Measurements from ENCODE around the gene FTCD. TPM values are rescaled to one million over a fixed set of nuclear protein-coding genes. Genes with fewer than 3 reads are reported as not detected.
A peak's percentile ranks its signal among the peaks of the same experiment; 100 is the strongest.
"Not testable (repeated sequence)": the region's sequence is repeated elsewhere in the genome, so short reads cannot be mapped to it uniquely, and the experiment has no call there.

Gene FTCD
- total RNA-seq, 6 experiments from 2014 or later = 141 to 668 (median 417) TPM

- TF ChIP-seq POLR2A (IDR thresholded peaks at IDR 0.05) (no peak), CTCF (IDR thresholded peaks at IDR 0.05) (no peak)
- Histone ChIP-seq H3K27me3 (no peaks in the 10 kb centered on the region), H3K4me3 (no peak overlapping the region), H3K9me3 (no peaks in the 10 kb centered on the region), H3K4me1 (no peaks in the 10 kb centered on the region), H3K27ac (no peak overlapping the region), H3K36me3 (peaks cover 0 to 78% (median 33%) of the 10 kb centered on the region in 4 donors)
- DNase-seq = peak; percentile 14 to 54 (median 42)
- intact Hi-C loops (cut with DNase I) = no loop called here
- ATAC-seq = no peak
- WGBS (ENCODE audit: insufficient coverage, low coverage, low lambda C conversion rate, missing lambda C conversion rate) = 79% methylated on average over 11 of the region's 21 CpGs
Measured at GRCh38 chr21:46142582-46143473, 12.6 kb downstream of the FTCD start.

GRCh38 chr21:46141767-46142581, 13.4 kb downstream of the FTCD start:
- Histone ChIP-seq H3K36me3 (peaks cover 0 to 76% (median 32%) of the 10 kb centered on the region in 4 donors), H3K9me3 (no peaks in the 10 kb centered on the region), H3K4me3 (no peak overlapping the region), H3K27ac (no peak overlapping the region), H3K27me3 (no peaks in the 10 kb centered on the region), H3K4me1 (no peaks in the 10 kb centered on the region)
- ATAC-seq (no peak), DNase-seq (peak; percentile 23 to 56 (median 48))
- WGBS (ENCODE audit: insufficient coverage, low coverage, low lambda C conversion rate, missing lambda C conversion rate) = 91% methylated on average over 11 of the region's 45 CpGs
- intact Hi-C loops (cut with DNase I) = no loop called here
- TF ChIP-seq CTCF (IDR thresholded peaks at IDR 0.05) = no peak

GRCh38 chr21:46140352-46141003, 14.9 kb downstream of the FTCD start:
- WGBS (ENCODE audit: insufficient coverage, low coverage, low lambda C conversion rate, missing lambda C conversion rate) = 74% methylated on average over 22 of the region's 29 CpGs

GRCh38 chr21:46139686-46140085, 15.7 kb downstream of the FTCD start:
- DNase-seq (no peak), ATAC-seq (no peak)
- no peaks in the 10 kb centered on the region for H3K27me3 ChIP-seq
- H3K4me1 ChIP-seq = no peaks in the 10 kb centered on the region
- H3K36me3 ChIP-seq = peaks cover 0 to 61% (median 23%) of the 10 kb centered on the region in 4 donors
- intact Hi-C loops (cut with DNase I) = no loop called here
- TF ChIP-seq CTCF (IDR thresholded peaks at IDR 0.05) (no peak), POLR2A (IDR thresholded peaks at IDR 0.05) (no peak)
- no peak overlapping the region for H3K27ac ChIP-seq
- no peak overlapping the region for H3K4me3 ChIP-seq
- WGBS (ENCODE audit: insufficient coverage, low coverage, low lambda C conversion rate, missing lambda C conversion rate) = 86% methylated on average over 4 of the region's 15 CpGs
- H3K9me3 ChIP-seq = no peaks in the 10 kb centered on the region

More at GRCh38 chr21:46140352-46141003, 14.9 kb downstream of the FTCD start:
- intact Hi-C loops (cut with DNase I); H3K4me3 ChIP-seq; H3K9me3 ChIP-seq; H3K27ac ChIP-seq; H3K4me1 ChIP-seq; ATAC-seq; H3K27me3 ChIP-seq: not testable (repeated sequence)
- H3K36me3 ChIP-seq = peaks cover 0 to 67% (median 26%) of the 10 kb centered on the region in 4 donors
- DNase-seq = peak in 2 of 3 donors; percentile 7 to 42

All from right lobe of liver (tissue), 6 donors.